Adipose tissue (tissue), 3 donors: ENCODE measurements around the gene KRT79. TPM values are rescaled to one million over a fixed set of nuclear protein-coding genes. Genes with fewer than 3 reads are reported as not detected.

ENCODE experiments used
- H3K27ac ChIP-seq: one replicate; pipeline ENCODE4 v1.5.1; 2013; ENCODE audit warnings: low read depth, low read length
- WGBS, 3 donors: extraction: QIAGEN DNeasy Blood & Tissue Kit; methylation state at CpG; one replicate each; pipeline ENCODE4 v1.1.7; 2013; 5-methylcytosine and 5-hydroxymethylcytosine counted together
- polyA plus RNA-seq, 3 donors: library from polyadenylated mRNA; stranded (reverse); fragments of 200-250 nt; gene quantifications; one replicate each; pipeline ENCODE4 v1.2.3, GENCODE V29; 2013
- donor health status: healthy with polysubstance abuse.
- donor health status: Bipolar disorder and iron deficiency.
- donor health status: healthy.

The KRT79 gene
- polyA plus RNA-seq, 3 donors = 0.26 to 6.1 (median 1.0) TPM

GRCh38 chr12:52813885-52814709 lies 20.0 kb downstream of the KRT79 start, which contains the start of gene KRT4:
Gene KRT4 (minus strand): TSS chr12:52814116. CDS start chr12:52814058, 58 bp downstream.
- no peak within 1 kb of the TSS for H3K27ac ChIP-seq
- 59 to 85% (median 75%) methylated on average over 15 of the region's 15 CpGs for WGBS, 3 donors

- H3K27ac ChIP-seq = no peak overlapping the region
- WGBS, 3 donors = 81 to 88% (median 88%) methylated on average over 10 of the region's 10 CpGs
Observed at GRCh38 chr12:52813203-52813819, 20.8 kb downstream of the KRT79 start.

GRCh38 chr12:52812749-52813148 lies 21.4 kb downstream of the KRT79 start:
- 38 to 56% (median 41%) methylated on average over 3 of the region's 3 CpGs for WGBS, 3 donors
- no peak overlapping the region for H3K27ac ChIP-seq

GRCh38 chr12:52812073-52812400 lies 22.1 kb downstream of the KRT79 start:
- WGBS, 3 donors = 60 to 71% (median 70%) methylated on average over 4 of the region's 4 CpGs

GRCh38 chr12:52811191-52812072 lies 22.7 kb downstream of the KRT79 start:
- 84 to 89% (median 84%) methylated on average over 9 of the region's 9 CpGs for WGBS, 3 donors
- H3K27ac ChIP-seq = no peak overlapping the region

More at GRCh38 chr12:52812073-52812400, 22.1 kb downstream of the KRT79 start:
- no peak overlapping the region for H3K27ac ChIP-seq

GRCh38 chr12:52810554-52810953 lies 23.6 kb downstream of the KRT79 start:
- H3K27ac ChIP-seq = no peak overlapping the region
- WGBS, 3 donors = 69 to 81% (median 70%) methylated on average over 5 of the region's 5 CpGs

GRCh38 chr12:52809166-52809565 lies 24.9 kb downstream of the KRT79 start:
- H3K27ac ChIP-seq = no peak overlapping the region
- WGBS, 3 donors = 77 to 81% (median 78%) methylated on average over 7 of the region's 7 CpGs

GRCh38 chr12:52808573-52809160 lies 25.4 kb downstream of the KRT79 start:
- H3K27ac ChIP-seq = no peak overlapping the region
- WGBS, 3 donors = 91 to 94% (median 94%) methylated on average over 8 of the region's 8 CpGs

- WGBS, 3 donors = 81 to 87% (median 85%) methylated on average over 16 of the region's 16 CpGs
- H3K27ac ChIP-seq = no peak overlapping the region
Observed at GRCh38 chr12:52807544-52808470, 26.3 kb downstream of the KRT79 start.

- 83 to 87% (median 84%) methylated on average over 11 of the region's 11 CpGs for WGBS, 3 donors
- no peak overlapping the region for H3K27ac ChIP-seq
Observed at GRCh38 chr12:52806821-52807543, 27.1 kb downstream of the KRT79 start.

- 96 to 99% (median 96%) methylated on average over 3 of the region's 3 CpGs for WGBS, 3 donors
- no peak overlapping the region for H3K27ac ChIP-seq
Observed at GRCh38 chr12:52806169-52806811, 27.8 kb downstream of the KRT79 start.

- H3K27ac ChIP-seq = no peak overlapping the region
- WGBS, 3 donors = 74 to 83% (median 80%) methylated on average over 3 of the region's 3 CpGs
Observed at GRCh38 chr12:52805739-52806138, 28.4 kb downstream of the KRT79 start.

- WGBS, 3 donors = 36 to 54% (median 38%) methylated on average over 1 of the region's 1 CpG
- no peak overlapping the region for H3K27ac ChIP-seq
Observed at GRCh38 chr12:52805000-52805399, 29.1 kb downstream of the KRT79 start.

- no peak overlapping the region for H3K27ac ChIP-seq
- 67 to 71% (median 68%) methylated on average over 6 of the region's 6 CpGs for WGBS, 3 donors
Observed at GRCh38 chr12:52802442-52802841, 31.7 kb downstream of the KRT79 start.

- no peak overlapping the region for H3K27ac ChIP-seq
- 55 to 69% (median 65%) methylated on average over 3 of the region's 3 CpGs for WGBS, 3 donors
Observed at GRCh38 chr12:52801773-52802172, 32.3 kb downstream of the KRT79 start.

GRCh38 chr12:52800259-52800917 lies 33.7 kb downstream of the KRT79 start:
- 74 to 97% (median 82%) methylated on average over 1 of the region's 1 CpG for WGBS, 3 donors
- no peak overlapping the region for H3K27ac ChIP-seq
